SK-N-SH treated with all-trans-retinoic acid at 6 μM for 48 hours (cell line): ENCODE data around the gene HPS4.

ENCODE experiments used
- ATAC-seq: fragments of 200-7000 bp; cut with Tn5 transposase; 3 replicates; pipeline ENCODE4 v1.9.1; 2020; ENCODE audit warnings: mild to moderate bottlenecking, moderate library complexity
- ARNTL ChIP-seq: fragments of 450-650 bp; formaldehyde crosslinking; IDR thresholded peaks from 2 replicates; pipeline ENCODE4 v1.5.0; 2020; ENCODE audit warnings: low read depth, mild to moderate bottlenecking, moderate library complexity, borderline replicate concordance
- BACH2 ChIP-seq: fragments of 250-450 bp; sonication (Bioruptor Pico); IDR thresholded peaks from 2 replicates; pipeline ENCODE4 v1.9.0; 2021; ENCODE audit warnings: mild to moderate bottlenecking, borderline replicate concordance
- CREB5 ChIP-seq: fragments of 250-450 bp; sonication (Bioruptor Pico); IDR thresholded peaks from 2 replicates; pipeline ENCODE4 v1.5.1; 2020; ENCODE audit warnings: low read depth, mild to moderate bottlenecking, moderate library complexity
- CSDC2 ChIP-seq: fragments of 250-450 bp; sonication (Bioruptor Pico); IDR thresholded peaks from 2 replicates; pipeline ENCODE4 v1.5.0; 2020; ENCODE audit warnings: mild to moderate bottlenecking, moderate library complexity
- ESRRG ChIP-seq: fragments of 250-450 bp; sonication (Bioruptor Pico); IDR thresholded peaks from 2 replicates; pipeline ENCODE4 v1.6.1; 2021; ENCODE audit warnings: mild to moderate bottlenecking
- GLIS3 ChIP-seq: fragments of 250-450 bp; sonication (Bioruptor Pico); IDR thresholded peaks from 2 replicates; pipeline ENCODE4 v1.5.0; 2020; ENCODE audit warnings: mild to moderate bottlenecking, moderate library complexity
- ISL1 ChIP-seq: fragments of 250-450 bp; sonication (Bioruptor Pico); IDR thresholded peaks from 2 replicates; pipeline ENCODE4 v2.1.2; 2022; ENCODE audit warnings: mild to moderate bottlenecking, moderate library complexity
- OSR1 ChIP-seq: fragments of 250-450 bp; sonication (Bioruptor Pico); IDR thresholded peaks from 2 replicates; pipeline ENCODE4 v1.8.0; 2022; ENCODE audit warnings: moderate library complexity, mild to moderate bottlenecking, inconsistent platforms
- PATZ1 ChIP-seq: fragments of 250-450 bp; sonication (Bioruptor Pico); IDR thresholded peaks from 2 replicates; pipeline ENCODE4 v1.8.0; 2020; ENCODE audit warnings: mild to moderate bottlenecking, moderate library complexity, borderline replicate concordance
- PPARA ChIP-seq: fragments of 250-450 bp; sonication (Bioruptor Pico); IDR thresholded peaks from 2 replicates; pipeline ENCODE4 v1.5.0; 2020; ENCODE audit warnings: mild to moderate bottlenecking, borderline replicate concordance
- RARB ChIP-seq: fragments of 250-450 bp; sonication (Bioruptor Pico); IDR thresholded peaks from 2 replicates; pipeline ENCODE4 v1.8.0; 2021; ENCODE audit warnings: mild to moderate bottlenecking, moderate library complexity
- SNAI2 ChIP-seq: fragments of 250-450 bp; sonication (Bioruptor Pico); IDR thresholded peaks from 2 replicates; pipeline ENCODE4 v1.5.0; 2020; ENCODE audit warnings: mild to moderate bottlenecking, moderate library complexity
- TCF4 ChIP-seq: fragments of 250-450 bp; sonication (Bioruptor Pico); IDR thresholded peaks from 2 replicates; pipeline ENCODE4 v1.8.0; 2021; ENCODE audit warnings: mild to moderate bottlenecking, moderate library complexity, borderline replicate concordance
- TOX ChIP-seq: fragments of 250-450 bp; sonication (Bioruptor Pico); IDR thresholded peaks from 2 replicates; pipeline ENCODE4 v1.8.0; 2021; ENCODE audit warnings: mild to moderate bottlenecking, moderate library complexity, borderline replicate concordance
- TSHZ2 ChIP-seq: fragments of 250-450 bp; sonication (Bioruptor Pico); IDR thresholded peaks from 2 replicates; pipeline ENCODE4 v1.5.0; 2020; ENCODE audit warnings: mild to moderate bottlenecking, moderate library complexity
- ZC3H10 ChIP-seq: fragments of 250-450 bp; sonication (Bioruptor Pico); IDR thresholded peaks from 2 replicates; pipeline ENCODE4 v1.5.1; 2021; ENCODE audit warnings: mild to moderate bottlenecking, moderate library complexity
- ZFP3 ChIP-seq: fragments of 250-450 bp; sonication (Bioruptor Pico); IDR thresholded peaks from 2 replicates; pipeline ENCODE4 v1.5.0; 2020; ENCODE audit warnings: mild to moderate bottlenecking, moderate library complexity
- ZFP30 ChIP-seq: fragments of 450-650 bp; formaldehyde crosslinking; IDR thresholded peaks from 2 replicates; pipeline ENCODE4 v1.5.0; 2022; ENCODE audit warnings: mild to moderate bottlenecking, moderate library complexity
- ZNF565 ChIP-seq: fragments of 450-650 bp; formaldehyde crosslinking; conservative IDR thresholded peaks from 2 replicates; pipeline ENCODE4 v1.5.0; 2020; ENCODE audit warnings: low read depth, mild to moderate bottlenecking, moderate library complexity
- ZNF70 ChIP-seq: fragments of 450-650 bp; formaldehyde crosslinking; IDR thresholded peaks from 2 replicates; pipeline ENCODE4 v1.5.0; 2020; ENCODE audit warnings: mild to moderate bottlenecking, moderate library complexity
- ZNF8 ChIP-seq: fragments of 450-650 bp; formaldehyde crosslinking; IDR thresholded peaks from 2 replicates; pipeline ENCODE4 v1.5.0; 2020; ENCODE audit warnings: mild to moderate bottlenecking, moderate library complexity
- TF ChIP-seq, protein P1 (sequence below): fragments of 250-450 bp; sonication (Bioruptor Pico); IDR thresholded peaks from 2 replicates; pipeline ENCODE4 v1.8.0; 2021; ENCODE audit warnings: low read depth, mild to moderate bottlenecking, moderate library complexity, borderline replicate concordance
- TF ChIP-seq, protein P2 (sequence below): fragments of 250-450 bp; sonication (Bioruptor Pico); IDR thresholded peaks from 2 replicates; pipeline ENCODE4 v1.5.1; 2021; ENCODE audit warnings: mild to moderate bottlenecking, moderate library complexity

Gene HPS4

GRCh38 chr22:26431261-26431995, 52.2 kb downstream of the HPS4 start:
- ATAC-seq, result no peak
- TF ChIP-seq ZFP3 (CRISPR knock-in tag) (no peak), ZNF70 (CRISPR knock-in tag) (no peak), ZNF8 (CRISPR knock-in tag) (no peak), OSR1 (CRISPR knock-in tag) (no peak), SNAI2 (CRISPR knock-in tag) (no peak), RARB (CRISPR knock-in tag) (no peak), TSHZ2 (CRISPR knock-in tag) (no peak), ZNF565 (no peak), BACH2 (CRISPR knock-in tag) (no peak), PATZ1 (CRISPR knock-in tag) (no peak), ZC3H10 (CRISPR knock-in tag) (no peak), TOX (no peak), CREB5 (CRISPR knock-in tag) (no peak), ZFP30 (CRISPR knock-in tag) (no peak), PPARA (CRISPR knock-in tag) (no peak)
- TF ChIP-seq, protein P1, sequence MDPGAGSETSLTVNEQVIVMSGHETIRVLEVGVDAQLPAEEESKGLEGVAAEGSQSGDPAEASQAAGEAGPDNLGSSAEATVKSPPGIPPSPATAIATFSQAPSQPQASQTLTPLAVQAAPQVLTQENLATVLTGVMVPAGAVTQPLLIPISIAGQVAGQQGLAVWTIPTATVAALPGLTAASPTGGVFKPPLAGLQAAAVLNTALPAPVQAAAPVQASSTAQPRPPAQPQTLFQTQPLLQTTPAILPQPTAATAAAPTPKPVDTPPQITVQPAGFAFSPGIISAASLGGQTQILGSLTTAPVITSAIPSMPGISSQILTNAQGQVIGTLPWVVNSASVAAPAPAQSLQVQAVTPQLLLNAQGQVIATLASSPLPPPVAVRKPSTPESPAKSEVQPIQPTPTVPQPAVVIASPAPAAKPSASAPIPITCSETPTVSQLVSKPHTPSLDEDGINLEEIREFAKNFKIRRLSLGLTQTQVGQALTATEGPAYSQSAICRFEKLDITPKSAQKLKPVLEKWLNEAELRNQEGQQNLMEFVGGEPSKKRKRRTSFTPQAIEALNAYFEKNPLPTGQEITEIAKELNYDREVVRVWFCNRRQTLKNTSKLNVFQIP (CRISPR knock-in tag), result no peak
- TF ChIP-seq, protein P2, sequence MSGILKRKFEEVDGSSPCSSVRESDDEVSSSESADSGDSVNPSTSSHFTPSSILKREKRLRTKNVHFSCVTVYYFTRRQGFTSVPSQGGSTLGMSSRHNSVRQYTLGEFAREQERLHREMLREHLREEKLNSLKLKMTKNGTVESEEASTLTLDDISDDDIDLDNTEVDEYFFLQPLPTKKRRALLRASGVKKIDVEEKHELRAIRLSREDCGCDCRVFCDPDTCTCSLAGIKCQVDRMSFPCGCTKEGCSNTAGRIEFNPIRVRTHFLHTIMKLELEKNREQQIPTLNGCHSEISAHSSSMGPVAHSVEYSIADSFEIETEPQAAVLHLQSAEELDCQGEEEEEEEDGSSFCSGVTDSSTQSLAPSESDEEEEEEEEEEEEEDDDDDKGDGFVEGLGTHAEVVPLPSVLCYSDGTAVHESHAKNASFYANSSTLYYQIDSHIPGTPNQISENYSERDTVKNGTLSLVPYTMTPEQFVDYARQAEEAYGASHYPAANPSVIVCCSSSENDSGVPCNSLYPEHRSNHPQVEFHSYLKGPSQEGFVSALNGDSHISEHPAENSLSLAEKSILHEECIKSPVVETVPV, result no peak

GRCh38 chr22:26430600-26430999, 53.0 kb downstream of the HPS4 start:
- TF ChIP-seq ZC3H10 (CRISPR knock-in tag), result no peak
- no peak for TF ChIP-seq GLIS3 (CRISPR knock-in tag)
- TF ChIP-seq, protein P2, result no peak
- TF ChIP-seq ZFP3 (CRISPR knock-in tag), result no peak
- no peak for TF ChIP-seq CSDC2 (CRISPR knock-in tag)
- no peak for TF ChIP-seq ZNF8 (CRISPR knock-in tag)
- no peak for TF ChIP-seq TCF4 (CRISPR knock-in tag)
- TF ChIP-seq, protein P1 (CRISPR knock-in tag), result no peak
- TF ChIP-seq ZNF565, result no peak
- no peak for TF ChIP-seq SNAI2 (CRISPR knock-in tag)
- TF ChIP-seq TOX, result no peak
- TF ChIP-seq RARB (CRISPR knock-in tag), result no peak
- TF ChIP-seq OSR1 (CRISPR knock-in tag), result no peak
- no peak for TF ChIP-seq PPARA (CRISPR knock-in tag)
- no peak for TF ChIP-seq ESRRG
- no peak for TF ChIP-seq ARNTL (CRISPR knock-in tag)
- no peak for TF ChIP-seq BACH2 (CRISPR knock-in tag)
- no peak for TF ChIP-seq TSHZ2 (CRISPR knock-in tag)
- no peak for TF ChIP-seq ZNF70 (CRISPR knock-in tag)
- no peak for TF ChIP-seq ISL1 (CRISPR knock-in tag)
- no peak for ATAC-seq
